Neural progenitor cell (in vitro differentiated cells): ENCODE data around the gene VAV2. TPM values are rescaled to one million over a fixed set of nuclear protein-coding genes. Genes with fewer than 3 reads are reported as not detected.

ENCODE experiments used
- DNase-seq: peaks from one replicate; pipeline ENCODE4 v3.0.0-alpha.2; 2016; ENCODE audit warnings: low spot score
- H2AFZ ChIP-seq: fragments of 200-600 bp; sonication (generic); replicated peaks from 2 replicates; pipeline ENCODE4 v1.6.1; 2016; ENCODE audit warnings: antibody characterized with exemption
- H3F3A ChIP-seq: fragments of 200-600 bp; sonication (generic); 2 replicates; pipeline ENCODE4 v1.6.1; 2016; ENCODE audit warnings: antibody characterized with exemption, low read depth
- H3K27ac ChIP-seq: fragments of 200-600 bp; sonication (generic); 2 replicates; pipeline ENCODE4 v1.5.1; 2016; ENCODE audit warnings: mild to moderate bottlenecking
- H3K27me3 ChIP-seq: fragments of 200-600 bp; sonication (generic); 2 replicates; pipeline ENCODE4 v1.6.1; 2016; ENCODE audit warnings: mild to moderate bottlenecking, moderate library complexity
- H3K36me3 ChIP-seq: fragments of 200-600 bp; sonication (generic); 2 replicates; pipeline ENCODE4 v1.5.1; 2016
- H3K4me1 ChIP-seq: fragments of 200-600 bp; sonication (generic); 2 replicates; pipeline ENCODE4 v1.6.1; 2016; ENCODE audit warnings: mixed run types
- H3K4me2 ChIP-seq: fragments of 200-600 bp; sonication (generic); 2 replicates; pipeline ENCODE4 v1.6.1; 2016
- H3K4me3 ChIP-seq: fragments of 200-600 bp; sonication (generic); 2 replicates; pipeline ENCODE4 v1.5.1; 2016
- H3K79me2 ChIP-seq: fragments of 200-600 bp; sonication (generic); 2 replicates; pipeline ENCODE4 v1.6.1; 2016; ENCODE audit warnings: low read depth
- H3K9ac ChIP-seq: fragments of 200-600 bp; sonication (generic); 2 replicates; pipeline ENCODE4 v1.6.1; 2016
- H3K9me3 ChIP-seq: fragments of 200-600 bp; sonication (generic); 2 replicates; pipeline ENCODE4 v1.5.1; 2016; ENCODE audit warnings: low read depth
- H4K20me1 ChIP-seq: fragments of 200-600 bp; sonication (generic); 2 replicates; pipeline ENCODE4 v1.6.1; 2016; ENCODE audit warnings: low read depth
- H3K27ac Mint-ChIP-seq: 3 replicates; pipeline ENCODE4 v1.8.0; 2021; ENCODE audit warnings: mixed read lengths
- H3K27me3 Mint-ChIP-seq: 2 replicates; pipeline ENCODE4 v1.8.0; 2022; ENCODE audit warnings: low read depth, mild to moderate bottlenecking, inconsistent platforms, moderate library complexity, mixed read lengths; ENCODE audit not compliant: insufficient read depth
- H3K36me3 Mint-ChIP-seq: 3 replicates; pipeline ENCODE4 v1.8.0; 2021; ENCODE audit warnings: mixed read lengths
- H3K4me1 Mint-ChIP-seq: 3 replicates; pipeline ENCODE4 v1.8.0; 2021; ENCODE audit warnings: mixed read lengths
- H3K4me3 Mint-ChIP-seq: 3 replicates; pipeline ENCODE4 v1.8.0; 2021; ENCODE audit warnings: mild to moderate bottlenecking, moderate library complexity, mixed read lengths
- H3K9me3 Mint-ChIP-seq: 3 replicates; pipeline ENCODE4 v1.8.0; 2020; ENCODE audit warnings: mixed read lengths
- EZH2 ChIP-seq: fragments of 200-600 bp; sonication (generic); IDR thresholded peaks from 2 replicates; pipeline ENCODE4 v1.6.1; 2017; ENCODE audit warnings: antibody characterized with exemption, mild to moderate bottlenecking, moderate library complexity
- EZH2phosphoT487 ChIP-seq: fragments of 200-600 bp; sonication (generic); IDR thresholded peaks from 2 replicates; pipeline ENCODE4 v1.6.1; 2017; ENCODE audit warnings: antibody characterized with exemption
- total RNA-seq: library from RNA; depleted of rRNA; stranded (reverse); fragments of >200 nt; gene quantifications from 2 replicates; pipeline ENCODE4 v1.2.3, GENCODE V29; 2015; ENCODE audit warnings: low replicate concordance
- TF ChIP-seq, protein P1 (sequence below): fragments of 200-600 bp; sonication (generic); IDR thresholded peaks from 2 replicates; pipeline ENCODE4 v1.5.1; 2017; ENCODE audit warnings: antibody characterized with exemption, mild to moderate bottlenecking

Gene VAV2
- total RNA-seq, 1 donor from 2014 or later: 12.9 TPM

DNA sequence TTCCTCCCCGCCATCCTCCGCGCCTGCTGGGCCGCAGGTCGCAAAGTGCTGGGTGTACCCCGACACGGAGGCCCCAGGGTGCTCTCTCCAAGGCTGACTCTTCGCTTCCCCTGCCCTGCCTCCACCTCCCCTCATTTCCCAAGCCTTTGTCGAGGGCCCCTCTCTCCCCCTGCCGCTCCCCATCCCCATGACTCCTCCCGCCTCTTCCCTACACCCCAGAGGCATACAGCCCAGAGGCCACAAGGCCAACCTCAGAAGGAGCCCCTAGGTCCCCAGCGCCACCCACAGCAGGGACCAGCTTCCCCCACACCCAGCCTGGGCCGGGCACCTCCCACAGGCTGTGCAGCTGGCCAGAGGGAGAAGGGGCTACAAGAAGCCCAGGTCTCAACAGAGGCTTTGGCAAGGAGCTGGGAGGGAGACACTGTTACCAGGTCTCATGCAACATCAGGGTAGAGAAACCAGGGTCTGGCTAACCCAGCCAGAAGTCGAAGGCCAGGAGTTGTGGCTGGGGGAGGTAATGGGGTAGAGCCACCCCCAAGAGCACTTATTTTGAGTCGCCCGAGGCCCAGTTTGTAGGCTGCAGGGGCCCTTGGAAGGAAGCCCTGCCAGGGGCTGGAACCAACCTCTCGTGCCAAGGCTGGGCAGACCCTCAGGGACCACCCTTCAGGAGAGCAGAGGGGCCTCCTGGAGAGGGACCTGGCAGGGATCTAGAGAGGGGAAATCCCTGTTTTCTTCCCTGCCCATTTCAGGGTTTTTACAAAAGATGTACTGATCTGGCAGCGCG is 229.4 kb downstream of the VAV2 start:
- H3K4me3 ChIP-seq: no peak overlapping the region
- DNase-seq: no peak
- no peaks in the 10 kb centered on the region for H3K27me3 ChIP-seq
- H2AFZ ChIP-seq: no peak overlapping the region
- H3K36me3 ChIP-seq: peaks cover 9% of the 10 kb centered on the region
- no peaks in the 10 kb centered on the region for H3F3A ChIP-seq
- H3K79me2 ChIP-seq: no peaks in the 10 kb centered on the region
- H3K9me3 Mint-ChIP-seq: peaks cover 9% of the 10 kb centered on the region
- no peak overlapping the region for H3K9ac ChIP-seq
- TF ChIP-seq EZH2: no peak
- TF ChIP-seq EZH2phosphoT487: no peak
- TF ChIP-seq, protein P1, sequence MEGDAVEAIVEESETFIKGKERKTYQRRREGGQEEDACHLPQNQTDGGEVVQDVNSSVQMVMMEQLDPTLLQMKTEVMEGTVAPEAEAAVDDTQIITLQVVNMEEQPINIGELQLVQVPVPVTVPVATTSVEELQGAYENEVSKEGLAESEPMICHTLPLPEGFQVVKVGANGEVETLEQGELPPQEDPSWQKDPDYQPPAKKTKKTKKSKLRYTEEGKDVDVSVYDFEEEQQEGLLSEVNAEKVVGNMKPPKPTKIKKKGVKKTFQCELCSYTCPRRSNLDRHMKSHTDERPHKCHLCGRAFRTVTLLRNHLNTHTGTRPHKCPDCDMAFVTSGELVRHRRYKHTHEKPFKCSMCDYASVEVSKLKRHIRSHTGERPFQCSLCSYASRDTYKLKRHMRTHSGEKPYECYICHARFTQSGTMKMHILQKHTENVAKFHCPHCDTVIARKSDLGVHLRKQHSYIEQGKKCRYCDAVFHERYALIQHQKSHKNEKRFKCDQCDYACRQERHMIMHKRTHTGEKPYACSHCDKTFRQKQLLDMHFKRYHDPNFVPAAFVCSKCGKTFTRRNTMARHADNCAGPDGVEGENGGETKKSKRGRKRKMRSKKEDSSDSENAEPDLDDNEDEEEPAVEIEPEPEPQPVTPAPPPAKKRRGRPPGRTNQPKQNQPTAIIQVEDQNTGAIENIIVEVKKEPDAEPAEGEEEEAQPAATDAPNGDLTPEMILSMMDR: no peak
- peaks cover 11% of the 10 kb centered on the region for H3K4me1 Mint-ChIP-seq
- H3K4me3 Mint-ChIP-seq: no peak overlapping the region
- H3K4me2 ChIP-seq: no peak overlapping the region
- no peak overlapping the region for H3K27ac ChIP-seq
- no peaks in the 10 kb centered on the region for H4K20me1 ChIP-seq
- no peaks in the 10 kb centered on the region for H3K9me3 ChIP-seq
- no peak overlapping the region for H3K27ac Mint-ChIP-seq
- H3K36me3 Mint-ChIP-seq: peaks cover 41% of the 10 kb centered on the region
- no peaks in the 10 kb centered on the region for H3K27me3 Mint-ChIP-seq
- no peaks in the 10 kb centered on the region for H3K4me1 ChIP-seq

GRCh38 chr9:133761641-133762248 is 230.4 kb downstream of the VAV2 start:
- no peak overlapping the region for H3K4me3 ChIP-seq
- no peaks in the 10 kb centered on the region for H3K79me2 ChIP-seq
- Mint-ChIP-seq H3K27ac (no peak overlapping the region), H3K9me3 (peaks cover 1% of the 10 kb centered on the region), H3K4me1 (peaks cover 13% of the 10 kb centered on the region), H3K27me3 (no peaks in the 10 kb centered on the region), H3K4me3 (no peak overlapping the region), H3K36me3 (peaks cover 32% of the 10 kb centered on the region)
- H3K27me3 ChIP-seq: no peaks in the 10 kb centered on the region
- no peaks in the 10 kb centered on the region for H4K20me1 ChIP-seq
- no peak overlapping the region for H3K9ac ChIP-seq
- H3K36me3 ChIP-seq: peaks cover 1% of the 10 kb centered on the region
- H2AFZ ChIP-seq: no peak overlapping the region
- H3F3A ChIP-seq: no peaks in the 10 kb centered on the region
- no peaks in the 10 kb centered on the region for H3K9me3 ChIP-seq
- TF ChIP-seq EZH2 (no peak), EZH2phosphoT487 (no peak)
- TF ChIP-seq, protein P1: no peak
- no peak for DNase-seq
- no peak overlapping the region for H3K4me2 ChIP-seq
- no peaks in the 10 kb centered on the region for H3K4me1 ChIP-seq
- no peak overlapping the region for H3K27ac ChIP-seq

GRCh38 chr9:133760713-133761290 is 231.3 kb downstream of the VAV2 start:
- no peaks in the 10 kb centered on the region for H3K79me2 ChIP-seq
- no peak overlapping the region for H3K4me2 ChIP-seq
- no peaks in the 10 kb centered on the region for H3K36me3 ChIP-seq
- no peaks in the 10 kb centered on the region for H3F3A ChIP-seq
- H3K27me3 Mint-ChIP-seq: no peaks in the 10 kb centered on the region
- H3K27me3 ChIP-seq: no peaks in the 10 kb centered on the region
- no peaks in the 10 kb centered on the region for H3K9me3 Mint-ChIP-seq
- H3K4me3 ChIP-seq: no peak overlapping the region
- no peaks in the 10 kb centered on the region for H3K4me1 ChIP-seq
- H3K27ac Mint-ChIP-seq: no peak overlapping the region
- no peak overlapping the region for H3K27ac ChIP-seq
- H3K4me1 Mint-ChIP-seq: peaks cover 13% of the 10 kb centered on the region
- peaks cover 24% of the 10 kb centered on the region for H3K36me3 Mint-ChIP-seq
- no peak for DNase-seq
- no peaks in the 10 kb centered on the region for H3K9me3 ChIP-seq
- TF ChIP-seq EZH2phosphoT487 (no peak), EZH2 (no peak)
- TF ChIP-seq, protein P1: no peak
- H4K20me1 ChIP-seq: no peaks in the 10 kb centered on the region
- H3K4me3 Mint-ChIP-seq: no peak overlapping the region
- no peak overlapping the region for H3K9ac ChIP-seq
- H2AFZ ChIP-seq: no peak overlapping the region
